DMS53 treated with DMSO at 0.1 percent for 48 hours (cell line): ENCODE data around the gene KHDC4.
A peak's percentile ranks its signal among the peaks of the same experiment; 100 is the strongest.
"Not testable (repeated sequence)": the region's sequence is repeated elsewhere in the genome, so short reads cannot be mapped to it uniquely, and the experiment has no call there.

Experiments used
- DNase-seq: peaks from one replicate; lab custom pipeline; 2025; ENCODE audit not compliant: unreplicated experiment; lab: John Stamatoyannopoulos, UW

The KHDC4 gene

GRCh38 chr1:155941845-155942531 lies 7.8 kb upstream of the KHDC4 start:
- no peak for DNase-seq

- DNase-seq, result no peak
These were observed 7.0 kb upstream of the KHDC4 start, which contains the start of gene RXFP4 for GRCh38 chr1:155940993-155941844. TSS of gene RXFP4 (plus strand) at chr1:155941638. CDS start at chr1:155941710, 72 bp downstream.

- peak; percentile 36 for DNase-seq
These were observed 6.3 kb upstream of the KHDC4 start for GRCh38 chr1:155940482-155940992.

GRCh38 chr1:155938220-155938627 lies 4.0 kb upstream of the KHDC4 start:
- peak; percentile 55 for DNase-seq

DNA sequence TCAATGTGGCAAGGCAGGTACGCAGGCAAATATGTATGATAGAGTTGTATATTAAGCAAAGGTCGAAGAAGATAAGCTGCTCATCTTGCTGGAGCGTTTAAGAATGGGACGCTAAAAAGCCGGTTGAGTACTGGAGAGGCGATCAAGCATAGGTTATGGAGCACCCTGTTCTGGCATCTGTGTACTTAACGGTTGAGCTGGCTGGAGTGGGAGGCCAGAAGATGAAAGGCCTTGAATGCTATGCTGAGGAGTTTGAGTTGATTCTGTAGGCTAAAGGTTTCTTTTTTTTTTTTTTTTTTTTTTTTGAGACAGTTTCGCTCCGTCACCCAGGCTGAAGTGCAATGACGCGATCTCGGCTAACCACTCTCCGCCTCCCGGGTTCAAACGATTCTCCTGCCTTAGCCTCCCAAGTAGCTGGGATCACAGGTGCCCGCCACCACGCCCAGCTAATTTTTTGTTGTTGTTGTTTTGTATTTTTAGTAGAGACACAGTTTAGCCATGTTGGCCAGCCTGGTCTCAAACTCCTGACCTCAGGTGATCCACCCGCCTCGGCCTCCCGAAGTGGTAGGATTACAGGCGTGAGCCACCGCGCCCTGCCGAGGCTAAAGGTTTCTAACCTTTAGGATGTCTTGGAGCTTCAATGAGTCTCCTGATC lies 850 bp upstream of the KHDC4 start:
- peak; percentile 75 for DNase-seq

DNA sequence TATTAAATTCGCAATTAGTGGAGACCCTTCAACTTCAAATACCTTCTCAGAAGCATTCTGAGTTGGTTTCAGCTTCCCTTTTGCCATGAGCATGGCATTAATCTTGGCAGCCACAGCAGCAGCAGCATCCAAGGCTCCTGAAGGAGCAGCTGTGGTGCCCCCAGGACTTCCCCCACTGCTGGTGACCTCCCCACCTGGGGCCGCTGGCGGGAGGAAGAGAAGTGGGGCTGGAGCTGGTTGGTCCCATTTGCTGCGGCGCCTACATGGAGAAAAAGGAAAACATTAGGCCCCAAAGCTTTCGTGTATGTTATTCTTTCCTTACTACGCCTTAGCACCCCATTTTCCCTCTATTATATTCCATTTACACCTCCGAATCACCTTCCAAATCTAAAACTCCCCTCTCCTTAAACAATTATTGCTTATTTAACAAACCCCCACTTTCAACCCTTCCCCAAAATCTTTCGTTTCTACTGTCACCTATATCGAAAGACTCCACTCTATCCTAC lies 569 bp downstream of the KHDC4 start:
- no peak for DNase-seq

DNA sequence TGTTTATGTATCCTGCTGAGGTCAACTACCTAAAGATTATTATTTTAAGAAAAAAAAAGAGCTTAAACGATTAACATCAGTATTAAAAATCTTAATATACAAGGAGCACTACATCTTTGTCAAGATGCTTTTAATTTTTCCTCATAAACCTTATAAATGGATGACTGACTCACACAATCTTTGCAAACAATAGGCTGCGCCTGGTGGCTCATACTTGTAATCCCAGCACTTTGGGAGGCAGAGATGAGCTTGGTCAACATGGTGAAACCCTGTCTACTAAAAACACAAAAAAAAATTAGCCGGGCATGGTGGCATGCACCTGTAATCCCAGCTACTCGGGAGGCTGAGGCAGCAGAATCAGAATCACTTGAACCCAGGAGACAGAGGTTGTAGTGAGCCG lies 1.7 kb downstream of the KHDC4 start:
- no peak for DNase-seq

DNA sequence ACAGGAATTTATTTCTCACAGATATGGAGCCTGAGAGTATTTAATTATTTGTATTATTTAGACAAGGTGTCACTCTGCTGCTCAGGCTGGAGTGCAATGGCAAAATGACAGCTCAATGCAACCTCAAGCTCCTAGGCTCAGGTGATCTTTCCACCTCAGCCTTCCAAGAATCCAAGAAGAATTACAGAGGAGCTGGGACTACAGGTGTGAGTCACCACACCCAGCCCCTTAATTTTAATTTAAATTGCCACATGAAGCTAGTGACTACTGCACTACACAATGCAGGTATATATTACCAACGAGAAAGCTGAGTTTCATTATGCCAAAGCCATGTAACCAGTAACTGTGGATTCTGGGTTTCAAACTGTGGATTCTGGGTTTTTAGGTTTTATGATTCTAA lies 2.1 kb downstream of the KHDC4 start:
- DNase-seq, result no peak

DNA sequence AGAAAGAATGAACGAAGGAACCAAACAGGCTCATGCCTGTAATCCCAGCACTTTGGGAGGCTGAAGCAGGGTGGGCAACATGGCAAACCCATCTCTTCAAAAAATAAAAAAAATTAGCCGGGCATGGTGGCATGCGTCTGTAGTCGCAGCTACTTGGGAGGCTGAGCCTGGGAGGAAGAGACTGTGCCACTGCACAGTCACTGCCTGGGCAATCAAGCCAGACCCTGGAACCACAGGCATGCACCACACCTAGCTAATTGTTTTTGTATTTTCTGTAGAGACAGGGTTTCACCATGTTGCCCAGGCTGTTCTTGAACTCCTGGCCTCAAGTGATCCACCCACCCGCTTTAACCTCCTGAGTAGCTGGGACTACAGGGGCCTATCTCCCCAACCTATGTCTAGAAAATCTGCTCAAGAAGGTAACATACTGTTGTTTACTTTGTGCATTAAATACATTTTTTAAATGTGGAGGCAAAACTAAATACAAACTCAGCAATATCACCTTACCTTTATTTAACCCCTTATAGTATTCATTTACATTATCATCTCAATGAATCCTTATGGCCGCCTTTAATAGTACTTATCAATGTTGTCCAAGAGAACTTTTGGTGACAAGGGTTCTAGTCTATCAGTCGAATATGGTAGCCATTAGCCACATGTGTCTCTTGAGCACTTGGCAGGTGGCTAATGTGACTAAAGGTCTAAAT lies 2.7 kb downstream of the KHDC4 start:
- no peak for DNase-seq

DNA sequence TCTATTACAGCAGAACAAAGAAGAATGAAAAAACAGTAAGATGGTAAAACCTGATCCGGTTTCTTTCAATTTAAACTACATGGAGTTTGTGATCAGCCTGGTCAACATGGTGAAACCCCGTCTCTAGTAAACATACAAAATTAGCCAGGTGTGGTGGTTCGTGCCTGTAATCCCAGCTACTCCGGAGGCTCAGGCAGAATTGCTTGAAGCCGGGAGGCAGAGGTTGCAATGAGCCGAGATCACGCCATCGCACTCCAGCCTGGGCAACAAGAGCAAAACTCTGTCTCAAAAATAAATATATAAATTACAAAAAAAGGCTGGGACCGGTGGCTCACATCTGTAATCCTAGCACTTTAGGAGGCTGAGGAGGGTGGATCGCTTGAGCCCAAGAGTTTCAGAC lies 3.5 kb downstream of the KHDC4 start:
- DNase-seq, result not testable (repeated sequence)

DNA sequence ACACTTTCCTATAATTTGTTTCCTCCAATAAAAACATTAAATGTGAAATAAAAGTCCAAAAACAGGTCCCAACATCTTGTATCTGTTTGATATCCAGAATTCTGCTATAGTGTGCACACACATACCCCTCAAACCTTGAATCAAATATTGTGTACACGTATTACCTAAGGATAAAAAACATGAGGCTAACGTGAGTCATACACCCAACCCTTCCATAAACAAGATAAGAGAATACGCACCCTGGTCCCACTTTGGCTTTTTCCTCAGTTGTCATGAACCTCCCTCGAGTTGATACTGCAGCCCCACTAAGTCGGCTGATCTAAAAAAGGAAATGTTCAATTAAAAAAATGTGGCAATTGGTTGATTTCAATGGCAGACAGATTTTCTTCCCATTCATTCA lies 5.2 kb downstream of the KHDC4 start:
- DNase-seq, result no peak

- no peak for DNase-seq
These were observed 8.7 kb downstream of the KHDC4 start for GRCh38 chr1:155925506-155925905.

- DNase-seq, result no peak
These were observed 13.5 kb downstream of the KHDC4 start for GRCh38 chr1:155920717-155921116.

DNA sequence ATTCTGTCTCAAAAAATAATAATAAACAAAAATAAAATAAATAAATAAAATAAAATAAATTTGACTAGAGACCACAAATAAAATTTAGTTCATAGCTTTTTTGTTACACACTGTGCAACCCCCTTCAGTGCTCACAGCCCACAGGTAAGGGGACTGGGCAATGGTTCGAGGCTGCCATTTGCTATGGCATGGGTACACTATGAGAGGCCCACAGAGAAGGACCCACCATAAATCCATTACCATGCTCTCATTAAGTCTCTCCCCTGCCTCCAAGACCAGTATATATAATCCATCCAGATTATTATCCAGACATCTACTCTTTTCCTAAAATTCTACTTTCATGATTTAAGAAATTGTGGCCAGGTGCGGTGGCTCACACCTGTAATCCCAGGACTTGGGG lies 14.4 kb downstream of the KHDC4 start:
- DNase-seq, result no peak

GRCh38 chr1:155918660-155919059 lies 15.6 kb downstream of the KHDC4 start:
- no peak for DNase-seq

DNA sequence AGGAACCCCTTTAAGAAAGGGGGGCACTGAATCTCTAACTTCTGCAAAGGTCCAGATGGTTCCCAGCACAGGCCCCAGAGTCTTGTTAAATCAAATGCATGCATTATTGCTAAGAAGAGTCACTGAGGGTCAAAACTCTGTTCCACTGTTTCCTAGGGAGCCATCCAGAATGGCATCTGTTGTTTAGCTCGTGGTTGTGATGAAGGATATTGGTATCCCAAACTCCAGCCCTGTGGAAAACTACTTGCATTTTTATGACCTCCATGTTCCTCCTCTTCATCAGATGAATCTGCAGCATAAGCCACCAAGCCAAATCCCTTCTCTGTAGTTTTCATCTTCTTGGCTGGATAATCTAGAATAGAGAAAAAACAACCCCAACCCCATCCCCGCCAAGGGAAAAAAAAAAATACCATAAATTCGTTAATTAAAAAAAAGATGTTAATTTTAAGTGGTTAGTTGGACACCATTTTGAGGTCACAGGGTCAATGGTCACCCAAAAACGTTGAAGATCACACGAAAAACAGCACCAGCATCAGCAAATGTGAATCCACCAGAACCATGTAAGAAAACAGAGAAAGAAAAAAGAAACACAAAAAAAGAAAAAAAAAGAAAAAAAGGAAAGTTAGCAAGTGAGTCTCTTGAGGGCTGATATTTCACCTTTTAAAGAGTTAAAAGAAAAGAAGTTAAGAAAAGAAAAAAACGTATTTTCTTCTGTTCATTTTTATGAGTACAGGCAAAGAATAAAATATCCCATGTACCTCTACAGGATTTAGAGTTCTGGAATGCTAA lies 20.1 kb downstream of the KHDC4 start:
- DNase-seq, result no peak

DNA sequence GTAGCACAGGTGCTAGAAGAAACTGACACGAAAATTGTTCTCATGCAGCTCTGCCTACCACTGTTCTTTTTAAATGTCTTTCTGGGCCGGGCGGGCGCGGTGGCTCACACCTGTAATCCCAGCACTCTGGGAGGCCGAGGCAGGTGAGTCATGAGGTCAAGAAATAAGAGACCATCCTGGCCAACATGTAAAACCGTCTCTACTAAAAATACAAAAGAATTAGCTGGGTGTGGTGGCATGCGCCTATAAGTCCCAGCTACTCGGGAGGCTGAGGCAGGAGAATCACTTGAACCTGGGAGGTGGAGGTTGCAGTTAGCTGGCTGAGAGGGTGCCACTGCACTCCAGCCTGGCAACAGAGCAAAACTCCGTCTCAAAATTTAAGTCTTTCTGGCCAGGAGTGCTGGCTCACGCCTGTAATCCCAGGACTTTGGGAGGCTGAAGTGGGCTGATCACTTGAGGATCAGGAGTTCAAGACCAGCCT lies 22.1 kb downstream of the KHDC4 start:
- peak; percentile 22 for DNase-seq

DNA sequence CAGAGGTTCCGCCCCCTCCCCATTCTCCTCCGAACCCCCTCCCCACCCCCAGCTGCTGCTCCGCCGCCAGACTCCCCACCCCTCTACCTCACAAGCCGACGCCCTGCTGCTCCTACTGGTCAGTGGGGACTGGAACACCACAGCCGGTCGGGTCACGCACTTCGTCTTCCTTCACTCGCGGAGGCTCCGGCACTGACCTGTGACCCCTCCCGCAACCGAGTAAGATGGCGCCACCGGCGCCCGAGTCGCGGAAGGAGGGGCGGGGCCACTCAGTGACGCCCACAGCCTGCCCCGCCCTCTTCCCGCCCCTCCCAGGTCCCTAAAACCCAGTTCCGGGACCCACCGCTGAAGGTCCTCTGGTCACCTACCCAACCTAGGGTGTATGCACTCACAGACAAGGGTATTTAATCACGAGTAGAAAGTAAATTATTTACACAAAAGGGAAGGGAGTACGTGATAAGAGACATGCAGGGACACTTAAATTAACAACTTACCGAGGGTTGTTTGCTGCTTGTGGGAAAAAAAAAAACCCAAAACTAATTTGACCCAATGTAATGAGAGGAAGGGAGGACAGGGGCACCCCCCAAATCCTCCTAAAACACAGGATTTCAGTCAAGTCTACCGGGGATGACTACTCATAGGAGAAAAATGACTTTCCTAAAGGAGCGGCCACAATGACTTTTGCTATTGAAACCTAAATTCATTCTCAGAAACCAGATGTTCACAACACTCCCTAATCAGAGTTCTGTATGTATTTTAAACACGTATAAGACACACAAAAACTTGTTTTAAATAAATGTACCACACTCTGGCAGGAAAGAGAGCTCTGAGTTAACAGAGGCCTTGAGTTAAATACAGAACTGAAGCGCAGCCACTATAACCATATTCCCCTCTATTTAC lies 22.8 kb downstream of the KHDC4 start, which contains the start of gene RIT1:
TSS of gene RIT1 (minus strand) at position 194 of the 900 bp plus-strand sequence. CDS start 588 bp downstream, outside the sequence.
- peak; percentile 51 for DNase-seq
